Adrenal gland (tissue), 5 donors: ENCODE measurements around the gene FGFBP2.

Experiments
- POLR2A ChIP-seq, 2 donors: fragments of 450-650 bp; IDR thresholded peaks; one replicate each; pipeline ENCODE4 v1.6.1; 2017; ENCODE audit warnings: antibody characterized with exemption in 2 of 2, mild to moderate bottlenecking in 2 of 2, moderate library complexity in 1 of 2
- TF ChIP-seq, protein P1 (sequence below), 6 experiments: fragments of 450-650 bp in 4 of 6; fragments of 200-600 bp in 2 of 6; sonication (generic) in 1 of 6; IDR thresholded peaks; 1 replicate in 5 of 6; 2 replicates in 1 of 6; pipeline versions ENCODE4 v1.5.1 to v1.8.0; 2016 to 2021; ENCODE audit warnings: antibody characterized with exemption in 6 of 6, mild to moderate bottlenecking in 2 of 6, moderate library complexity in 1 of 6
- donor health status: DM: no; HTN: no; CAD: no.

DNA sequence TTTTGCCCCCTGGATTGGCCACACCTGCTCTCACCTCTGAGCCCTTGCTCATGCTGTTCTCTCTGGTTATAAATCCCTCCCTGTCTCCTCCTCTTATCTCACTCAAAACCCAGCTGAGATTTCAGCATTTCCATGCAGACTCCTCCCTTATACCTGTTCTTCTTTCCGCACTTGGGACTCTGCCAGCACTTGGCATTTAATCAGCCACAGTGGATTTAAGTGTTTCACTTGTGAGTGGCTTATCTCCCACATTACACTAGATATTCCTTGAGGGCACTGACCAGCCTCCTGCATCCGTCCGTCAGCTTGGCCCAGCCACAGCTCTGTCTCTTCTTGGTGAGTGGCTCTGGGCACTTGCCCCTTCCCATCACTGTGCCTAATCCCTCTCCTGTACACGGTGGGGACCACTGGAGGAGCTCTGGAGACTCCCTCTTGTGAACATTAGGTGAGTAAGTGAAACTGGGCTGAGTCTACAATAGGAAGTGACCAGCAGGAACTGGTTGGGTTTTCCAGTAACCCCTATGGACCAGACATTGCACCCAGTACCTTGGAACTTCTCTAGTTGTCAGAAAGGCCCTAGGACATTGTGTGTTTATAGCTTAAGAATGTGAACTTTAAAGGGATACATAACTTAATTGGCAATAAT is 44.4 kb downstream of the FGFBP2 start:
- TF ChIP-seq, protein P1, sequence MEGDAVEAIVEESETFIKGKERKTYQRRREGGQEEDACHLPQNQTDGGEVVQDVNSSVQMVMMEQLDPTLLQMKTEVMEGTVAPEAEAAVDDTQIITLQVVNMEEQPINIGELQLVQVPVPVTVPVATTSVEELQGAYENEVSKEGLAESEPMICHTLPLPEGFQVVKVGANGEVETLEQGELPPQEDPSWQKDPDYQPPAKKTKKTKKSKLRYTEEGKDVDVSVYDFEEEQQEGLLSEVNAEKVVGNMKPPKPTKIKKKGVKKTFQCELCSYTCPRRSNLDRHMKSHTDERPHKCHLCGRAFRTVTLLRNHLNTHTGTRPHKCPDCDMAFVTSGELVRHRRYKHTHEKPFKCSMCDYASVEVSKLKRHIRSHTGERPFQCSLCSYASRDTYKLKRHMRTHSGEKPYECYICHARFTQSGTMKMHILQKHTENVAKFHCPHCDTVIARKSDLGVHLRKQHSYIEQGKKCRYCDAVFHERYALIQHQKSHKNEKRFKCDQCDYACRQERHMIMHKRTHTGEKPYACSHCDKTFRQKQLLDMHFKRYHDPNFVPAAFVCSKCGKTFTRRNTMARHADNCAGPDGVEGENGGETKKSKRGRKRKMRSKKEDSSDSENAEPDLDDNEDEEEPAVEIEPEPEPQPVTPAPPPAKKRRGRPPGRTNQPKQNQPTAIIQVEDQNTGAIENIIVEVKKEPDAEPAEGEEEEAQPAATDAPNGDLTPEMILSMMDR (IDR thresholded peaks at IDR 0.05) = no peak
- no peak for TF ChIP-seq POLR2A (IDR thresholded peaks at IDR 0.05)
